ENCODE data around the gene NOL3.

DNA sequence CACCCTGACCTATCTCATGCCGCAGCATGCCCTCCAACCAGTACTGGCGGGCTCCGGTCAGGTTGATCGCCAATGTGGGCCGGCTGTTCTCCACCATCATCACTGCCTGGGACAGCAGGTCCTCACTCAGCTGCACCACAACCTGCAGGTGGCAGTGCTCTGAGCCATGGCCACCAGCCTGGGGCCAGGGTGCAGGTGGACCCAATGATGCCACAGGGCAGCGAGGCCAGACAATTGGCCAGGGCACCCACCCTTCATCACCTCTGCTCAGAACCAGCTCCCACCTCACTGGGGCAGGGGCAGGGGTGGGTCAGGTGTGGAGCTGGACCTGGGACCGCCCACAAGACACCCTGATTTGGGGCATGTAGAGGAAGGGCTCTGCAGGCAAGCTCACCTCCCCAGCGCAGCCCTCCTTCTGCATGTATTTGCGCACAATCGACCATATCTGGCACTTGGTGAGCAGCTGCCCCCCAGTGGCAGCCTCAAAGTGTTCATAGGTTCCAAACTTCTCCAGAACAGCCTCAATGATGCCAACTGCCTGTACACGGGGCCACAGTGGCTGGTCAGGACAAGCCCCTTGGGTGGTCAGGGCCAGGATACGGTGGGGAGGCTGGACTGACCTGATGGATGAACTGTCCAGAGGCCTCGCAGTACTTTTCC, 9.2 kb downstream of the NOL3 start:
- TF ChIP-seq, protein P1, sequence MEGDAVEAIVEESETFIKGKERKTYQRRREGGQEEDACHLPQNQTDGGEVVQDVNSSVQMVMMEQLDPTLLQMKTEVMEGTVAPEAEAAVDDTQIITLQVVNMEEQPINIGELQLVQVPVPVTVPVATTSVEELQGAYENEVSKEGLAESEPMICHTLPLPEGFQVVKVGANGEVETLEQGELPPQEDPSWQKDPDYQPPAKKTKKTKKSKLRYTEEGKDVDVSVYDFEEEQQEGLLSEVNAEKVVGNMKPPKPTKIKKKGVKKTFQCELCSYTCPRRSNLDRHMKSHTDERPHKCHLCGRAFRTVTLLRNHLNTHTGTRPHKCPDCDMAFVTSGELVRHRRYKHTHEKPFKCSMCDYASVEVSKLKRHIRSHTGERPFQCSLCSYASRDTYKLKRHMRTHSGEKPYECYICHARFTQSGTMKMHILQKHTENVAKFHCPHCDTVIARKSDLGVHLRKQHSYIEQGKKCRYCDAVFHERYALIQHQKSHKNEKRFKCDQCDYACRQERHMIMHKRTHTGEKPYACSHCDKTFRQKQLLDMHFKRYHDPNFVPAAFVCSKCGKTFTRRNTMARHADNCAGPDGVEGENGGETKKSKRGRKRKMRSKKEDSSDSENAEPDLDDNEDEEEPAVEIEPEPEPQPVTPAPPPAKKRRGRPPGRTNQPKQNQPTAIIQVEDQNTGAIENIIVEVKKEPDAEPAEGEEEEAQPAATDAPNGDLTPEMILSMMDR (IDR thresholded peaks at IDR 0.05) = peak in 1 of 2 donors; percentile 13
- no peak for TF ChIP-seq POLR2A (IDR thresholded peaks at IDR 0.05)
- TF ChIP-seq POLR2AphosphoS5 (IDR thresholded peaks at IDR 0.05) = no peak

Data from suprapubic skin (tissue), 4 donors.